Femur (tissue), 1 donor: Measurements from ENCODE around the gene ADAM12.

Experiments
- DNase-seq: peaks from one replicate; pipeline ENCODE4 v3.0.0-alpha.2; 2017

The ADAM12 gene

GRCh38 chr10:126170776-126171175 lies 217.5 kb downstream of the ADAM12 start:
- no peak for DNase-seq

GRCh38 chr10:126170371-126170770 lies 217.9 kb downstream of the ADAM12 start:
- no peak for DNase-seq

- peak; percentile 69 for DNase-seq
These were observed 218.4 kb downstream of the ADAM12 start for GRCh38 chr10:126169899-126170298.

GRCh38 chr10:126166797-126167196 lies 221.5 kb downstream of the ADAM12 start:
- no peak for DNase-seq

GRCh38 chr10:126165874-126166273 lies 222.4 kb downstream of the ADAM12 start:
- DNase-seq, result no peak

DNA sequence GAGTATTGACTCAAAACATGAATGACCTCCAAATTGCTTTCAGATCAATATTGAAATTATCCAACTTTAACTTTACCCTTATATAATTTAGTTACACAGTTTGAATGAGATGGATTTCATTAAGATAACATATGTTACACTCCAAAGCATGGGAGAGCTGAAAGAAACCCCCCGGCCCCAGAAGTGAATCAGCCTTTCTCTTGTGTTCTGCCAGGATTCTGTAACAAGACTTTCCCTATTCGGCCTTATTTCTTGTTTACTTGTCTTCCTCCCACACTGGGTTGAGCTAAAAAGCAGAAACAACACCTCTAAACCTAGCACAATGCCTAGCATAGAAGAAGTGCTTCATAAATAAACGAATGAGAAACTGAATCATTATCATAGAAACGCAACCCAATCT lies 224.8 kb downstream of the ADAM12 start:
- DNase-seq, result no peak

DNA sequence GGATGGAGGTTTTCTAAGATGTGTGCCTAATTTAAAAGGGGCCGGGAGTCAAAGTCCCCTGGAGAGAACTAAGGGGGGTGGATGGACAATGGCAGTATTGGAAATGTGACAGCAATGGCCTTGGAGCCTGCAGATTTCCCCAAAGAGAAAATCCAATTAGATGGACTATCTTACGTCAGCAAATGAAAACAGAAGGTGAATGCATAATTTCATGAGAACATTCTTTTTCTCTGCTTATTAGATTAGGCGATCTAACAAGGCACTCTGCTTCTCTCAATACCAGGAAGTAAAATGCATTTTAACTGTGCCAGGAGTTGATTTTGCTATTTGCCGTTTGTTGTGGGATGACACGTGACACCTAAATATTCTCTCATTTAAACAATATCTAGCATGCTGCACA lies 226.6 kb downstream of the ADAM12 start:
- DNase-seq, result no peak

DNA sequence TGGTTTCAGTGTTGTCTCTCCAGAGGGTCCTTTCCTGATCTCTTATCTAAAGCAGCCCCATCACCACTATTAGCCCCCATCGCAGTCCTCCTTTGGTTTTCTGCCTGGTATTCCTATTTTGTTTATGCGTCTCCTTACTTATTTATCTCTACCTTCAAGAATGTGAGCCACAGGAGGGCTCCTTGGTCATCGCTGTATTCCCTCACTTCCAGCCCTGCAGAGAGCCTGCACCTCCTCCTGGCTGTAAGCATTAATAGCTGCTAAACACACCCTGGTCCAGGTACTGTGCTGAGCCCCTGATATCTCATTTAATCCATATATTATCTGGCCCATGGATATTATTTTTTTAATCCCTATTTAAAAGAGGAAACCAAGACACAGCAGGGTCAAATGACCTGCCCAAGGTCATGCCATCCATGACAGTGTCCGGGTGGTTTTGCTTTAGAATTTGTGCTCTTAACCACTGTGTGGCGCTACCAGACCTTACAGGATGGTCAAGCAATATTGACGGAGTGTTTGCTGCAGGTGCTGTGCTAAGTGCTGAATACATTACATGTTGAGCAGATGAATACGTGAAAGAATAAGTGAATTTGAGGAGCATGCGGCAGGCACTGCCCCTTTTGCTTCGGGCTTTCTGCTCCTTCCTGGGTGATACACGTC lies 227.2 kb downstream of the ADAM12 start:
- DNase-seq, result no peak

DNA sequence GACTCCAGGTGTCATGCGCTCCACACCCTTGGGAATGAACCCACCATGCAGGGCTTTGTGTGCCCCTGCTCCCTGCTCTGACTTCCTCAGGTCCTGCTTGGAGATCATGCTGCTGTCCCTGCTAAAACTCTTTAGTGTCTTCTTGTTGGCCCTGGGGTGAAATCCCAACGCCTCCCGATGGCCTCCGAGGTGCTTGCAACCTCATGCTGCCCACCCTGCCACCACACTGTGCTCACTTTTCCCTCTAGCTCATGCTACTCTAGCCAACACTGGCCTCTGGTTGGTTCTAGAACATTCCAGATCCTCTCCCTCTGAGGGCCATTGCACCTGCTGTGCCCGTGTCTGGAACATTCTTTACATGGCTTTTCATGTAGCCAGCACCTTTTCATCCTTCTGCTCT lies 227.7 kb downstream of the ADAM12 start:
- no peak for DNase-seq

GRCh38 chr10:126158133-126158892 lies 230.0 kb downstream of the ADAM12 start:
- DNase-seq, result no peak

GRCh38 chr10:126157189-126157588 lies 231.1 kb downstream of the ADAM12 start:
- DNase-seq, result no peak

GRCh38 chr10:126156503-126156902 lies 231.8 kb downstream of the ADAM12 start:
- DNase-seq, result no peak

GRCh38 chr10:126156012-126156411 lies 232.3 kb downstream of the ADAM12 start:
- no peak for DNase-seq

DNA sequence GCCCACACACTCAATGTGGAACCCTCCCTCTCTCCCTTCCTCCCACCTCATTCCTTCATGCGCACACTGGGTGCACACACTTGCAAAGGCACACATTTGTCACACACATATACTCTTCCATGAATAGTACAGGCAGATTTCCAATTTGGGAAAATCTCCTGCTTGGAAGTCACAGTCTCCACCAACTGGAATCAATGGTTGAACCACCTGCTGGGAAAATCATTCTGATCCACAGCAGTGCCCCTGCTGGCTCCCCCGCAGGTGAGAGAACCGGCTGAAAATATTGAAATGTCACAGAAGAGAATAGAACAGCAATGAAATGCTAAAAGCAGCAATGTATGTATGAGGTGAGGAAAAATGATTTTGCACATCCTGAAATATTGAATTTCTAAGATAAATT lies 232.7 kb downstream of the ADAM12 start:
- DNase-seq, result no peak

DNA sequence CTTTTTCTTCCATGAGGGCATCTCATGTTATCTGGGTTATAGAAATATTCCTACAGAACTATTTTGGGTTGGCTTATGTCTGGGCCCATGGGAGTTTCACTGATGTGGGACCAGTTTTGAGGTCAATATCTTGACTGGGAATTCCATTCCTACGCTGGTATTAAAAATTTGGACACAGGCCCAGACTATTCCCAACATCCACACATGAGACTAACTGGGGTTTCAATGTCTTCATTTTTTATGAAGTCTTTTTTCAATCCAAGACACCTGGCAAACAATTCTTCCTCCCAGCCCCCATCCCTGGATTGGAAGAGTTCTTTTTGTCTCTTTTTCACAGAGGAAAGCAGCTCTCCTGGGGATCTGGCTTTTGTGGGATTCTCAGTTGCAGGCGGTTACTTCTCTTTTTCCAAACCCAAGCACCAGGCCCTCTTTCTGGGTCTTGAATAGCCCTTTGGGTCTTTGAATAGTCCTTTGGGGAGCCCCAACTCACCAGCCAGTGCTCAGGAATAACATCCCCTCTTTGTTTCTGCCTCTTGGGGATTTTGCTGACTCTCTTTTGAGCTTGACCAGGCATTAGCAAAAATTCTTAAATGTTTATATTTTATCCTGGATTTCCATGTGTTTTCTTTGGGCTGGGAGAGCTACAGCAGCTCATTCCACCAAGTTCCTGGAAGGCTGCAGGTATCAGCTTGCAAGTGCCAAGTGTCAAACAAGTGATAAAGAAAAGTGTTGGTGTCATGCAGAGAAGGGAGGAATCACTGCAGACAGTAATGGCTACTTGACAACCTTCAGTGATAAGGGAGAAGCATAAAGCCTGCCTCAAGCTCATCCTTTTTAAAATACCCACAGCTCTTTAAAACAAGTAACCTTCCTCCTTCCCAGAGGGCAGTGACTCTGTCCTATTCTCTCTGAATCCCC lies 234.3 kb downstream of the ADAM12 start:
- no peak for DNase-seq

DNA sequence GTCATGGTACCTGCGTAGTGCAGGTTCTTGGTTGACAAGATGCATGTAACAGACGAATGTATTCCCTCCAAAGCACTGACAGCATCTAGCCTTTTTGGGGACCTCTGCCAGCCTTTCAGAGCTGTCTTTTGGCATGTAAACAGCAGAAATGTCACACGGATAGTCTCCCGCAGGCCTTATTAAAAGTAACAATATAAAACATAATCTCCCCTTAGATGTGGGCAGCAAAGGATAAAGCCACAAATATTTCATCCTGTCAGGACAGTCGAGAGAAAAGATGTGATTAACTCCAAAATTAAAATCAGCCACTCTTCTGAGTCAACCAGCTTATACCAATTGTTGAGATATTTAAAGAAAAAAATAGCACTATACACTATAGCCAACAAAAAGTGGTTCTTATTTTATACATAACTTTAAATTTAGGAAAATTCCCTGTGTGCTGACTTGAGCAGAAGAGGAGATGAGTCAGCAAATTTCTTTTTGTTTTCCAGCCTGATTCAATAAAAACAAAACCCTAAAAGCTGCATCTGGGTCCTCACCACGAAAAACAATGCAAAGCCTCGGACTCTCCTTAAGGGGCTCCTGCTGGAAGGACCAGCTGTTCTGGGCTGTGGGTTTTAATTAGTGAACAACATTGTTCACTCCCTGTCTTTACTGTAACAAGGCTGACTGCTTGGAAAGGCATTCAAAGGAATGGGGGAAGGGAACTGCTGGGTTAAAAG lies 240.2 kb downstream of the ADAM12 start:
- peak; percentile 60 for DNase-seq

DNA sequence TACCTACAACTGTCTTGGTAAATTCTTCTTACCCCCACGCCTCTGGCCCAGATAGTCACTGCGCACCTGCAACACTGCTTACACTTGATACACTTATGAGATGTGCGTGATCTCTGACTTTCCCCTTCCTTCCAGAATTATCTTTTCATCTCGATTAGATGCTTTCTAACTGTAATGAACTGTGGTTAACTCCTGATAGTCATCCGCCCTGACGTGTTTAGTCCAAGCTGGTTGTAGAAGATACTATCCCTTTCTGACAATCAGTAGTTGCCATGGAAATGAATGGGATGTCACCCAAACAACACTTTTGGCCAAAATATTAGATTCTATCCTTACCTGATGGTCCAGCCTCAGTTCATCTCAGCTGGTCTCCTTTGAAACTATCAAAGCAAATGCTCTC lies 241.5 kb downstream of the ADAM12 start:
- no peak for DNase-seq

DNA sequence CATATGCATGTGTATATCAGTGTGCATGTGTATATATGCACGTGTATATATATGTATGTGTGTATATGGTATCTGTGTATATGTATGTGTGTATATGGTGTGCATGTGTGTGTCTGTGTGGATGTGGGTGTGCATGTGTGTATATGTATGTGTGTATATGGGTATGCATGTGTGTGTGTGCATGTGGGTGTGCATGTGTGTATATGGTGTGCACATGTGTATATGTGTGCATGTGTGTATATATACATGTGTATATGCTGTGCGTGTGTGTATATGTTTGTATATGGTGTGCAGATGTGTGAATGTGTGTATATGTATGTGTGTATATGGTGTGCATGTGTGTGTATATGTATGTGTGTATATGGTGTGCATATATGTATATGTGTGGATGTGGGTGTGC lies 245.2 kb downstream of the ADAM12 start:
- no peak for DNase-seq

DNA sequence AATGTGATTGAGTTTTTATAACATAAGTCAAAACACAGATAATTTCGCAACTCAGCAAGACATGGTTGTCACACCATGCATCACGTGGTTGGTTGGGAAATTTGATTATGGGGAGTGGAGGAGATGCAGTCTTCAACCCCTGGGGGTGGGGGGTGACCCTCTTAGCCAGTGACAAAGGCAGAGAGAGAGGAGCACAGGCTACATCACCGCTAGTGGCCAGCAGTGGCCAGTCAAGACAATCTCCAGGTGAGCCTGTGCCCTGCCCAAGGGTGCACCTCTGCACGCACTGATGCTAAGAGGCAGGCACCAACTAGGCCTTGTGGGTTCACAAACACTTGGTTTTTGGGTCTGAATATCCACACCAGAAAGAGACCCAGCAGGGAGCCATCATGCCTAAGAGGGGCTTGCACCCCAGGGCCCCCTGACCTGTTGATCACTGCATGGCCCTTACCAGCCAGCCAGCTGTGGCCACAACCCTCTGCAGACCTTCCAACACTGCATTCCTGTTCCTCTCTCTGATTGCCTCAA lies 247.5 kb downstream of the ADAM12 start:
- DNase-seq, result no peak

- no peak for DNase-seq
These were observed 250.6 kb downstream of the ADAM12 start for GRCh38 chr10:126137562-126138221.

GRCh38 chr10:126135941-126136595 lies 252.2 kb downstream of the ADAM12 start:
- DNase-seq, result no peak
